Transverse colon (tissue), 4 donors: ENCODE measurements around the gene CIROP.

Experiments used
- CTCF ChIP-seq, 5 experiments: fragments of 200-600 bp in 3 of 5; fragments of 450-650 bp in 2 of 5; sonication (generic) in 3 of 5; IDR thresholded peaks; 1 replicate in 2 of 5; 2 replicates in 3 of 5; pipeline ENCODE4 v1.5.1; 2016 to 2017; ENCODE audit warnings: antibody characterized with exemption in 5 of 5, inconsistent platforms in 3 of 5, mild to moderate bottlenecking in 2 of 5, moderate library complexity in 1 of 5
- POLR2A ChIP-seq: fragments of 450-650 bp; IDR thresholded peaks from one replicate; pipeline ENCODE4 v1.6.1; 2016; ENCODE audit warnings: antibody characterized with exemption, mild to moderate bottlenecking, moderate library complexity
- POLR2AphosphoS5 ChIP-seq, 3 donors: sonication (generic); formaldehyde crosslinking; IDR thresholded peaks; one replicate each; pipeline ENCODE4 v1.6.1; 2016; ENCODE audit warnings: antibody characterized with exemption in 3 of 3

DNA sequence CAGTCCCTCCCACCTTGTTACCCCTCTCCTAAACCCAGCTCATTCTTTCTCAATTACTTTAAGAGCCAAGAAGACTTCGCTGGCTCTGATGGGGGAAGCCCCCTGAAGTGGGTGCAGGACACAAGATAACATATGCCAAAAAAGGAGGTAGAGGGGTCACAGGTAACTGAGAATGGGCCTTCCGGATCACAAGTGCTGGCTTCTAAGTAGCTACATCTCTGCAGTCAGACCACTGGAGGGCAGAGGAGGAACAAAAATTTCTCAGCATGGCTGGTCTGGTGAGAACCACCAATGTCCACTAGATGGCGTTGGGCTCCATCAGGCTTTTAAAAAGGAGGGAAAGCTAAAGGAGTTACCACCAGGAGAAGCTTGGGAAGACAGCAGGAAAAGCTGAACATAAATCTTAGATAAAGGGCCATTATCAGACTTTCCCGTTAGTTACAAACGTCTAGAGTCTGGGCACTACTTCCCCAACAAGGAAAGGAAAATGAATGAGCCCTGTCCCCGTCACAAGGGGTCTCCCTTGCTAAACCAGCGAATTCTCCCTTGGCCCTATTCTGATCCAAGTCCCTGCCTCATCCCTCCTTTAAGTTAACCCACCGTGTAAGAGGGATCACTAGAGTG, 35.9 kb downstream of the CIROP start:
- TF ChIP-seq CTCF (IDR thresholded peaks at IDR 0.05), result peak; percentile 96 to 98 (median 97)
- TF ChIP-seq POLR2A, result no peak
- peak in 1 of 3 donors; percentile 43 for TF ChIP-seq POLR2AphosphoS5 (IDR thresholded peaks at IDR 0.05)
